Loucy (cell line): ENCODE data around the gene SH3BP4.

ENCODE experiments used
- H2AFZ ChIP-seq: fragments of 200-600 bp; sonication (generic); 2 replicates; pipeline ENCODE4 v1.6.0; 2016; ENCODE audit warnings: antibody characterized with exemption, mild to moderate bottlenecking, low read length, moderate library complexity
- H3F3A ChIP-seq: fragments of 200-600 bp; 2 replicates; pipeline ENCODE4 v1.6.0; 2016; ENCODE audit warnings: antibody characterized with exemption, low read depth, mild to moderate bottlenecking
- H3K27me3 ChIP-seq: fragments of 200-600 bp; sonication (generic); 2 replicates; pipeline ENCODE4 v1.6.1; 2014; ENCODE audit warnings: low read length, mild to moderate bottlenecking; ENCODE audit not compliant: insufficient read depth, poor library complexity, severe bottlenecking
- H3K36me3 ChIP-seq: fragments of 200-600 bp; sonication (generic); 2 replicates; pipeline ENCODE4 v1.6.1; 2016; ENCODE audit warnings: low read length; ENCODE audit not compliant: insufficient read depth
- H3K4me1 ChIP-seq: fragments of 200-600 bp; sonication (generic); 2 replicates; pipeline ENCODE4 v1.5.1; 2014; ENCODE audit warnings: low read length, mild to moderate bottlenecking; ENCODE audit not compliant: insufficient read depth, poor library complexity, severe bottlenecking
- H3K4me2 ChIP-seq: fragments of 200-600 bp; sonication (generic); 2 replicates; pipeline ENCODE4 v1.6.0; 2014; ENCODE audit warnings: antibody characterized with exemption, low read length, low read depth, mild to moderate bottlenecking; ENCODE audit not compliant: poor library complexity, severe bottlenecking
- H3K4me3 ChIP-seq: fragments of 200-600 bp; sonication (generic); 2 replicates; pipeline ENCODE4 v1.5.1; 2014; ENCODE audit warnings: low read length, mild to moderate bottlenecking, mixed read lengths; ENCODE audit not compliant: poor library complexity, severe bottlenecking
- H3K79me2 ChIP-seq: fragments of 200-600 bp; sonication (generic); 2 replicates; pipeline ENCODE4 v1.6.1; 2014; ENCODE audit warnings: low read length; ENCODE audit not compliant: insufficient read depth
- H3K9ac ChIP-seq: fragments of 200-600 bp; sonication (generic); 2 replicates; pipeline ENCODE4 v1.6.0; 2014; ENCODE audit warnings: mild to moderate bottlenecking, low read depth, low read length, moderate library complexity; ENCODE audit not compliant: poor library complexity, severe bottlenecking
- H3K9me2 ChIP-seq: fragments of 200-600 bp; sonication (generic); replicated peaks from 2 replicates; pipeline ENCODE4 v1.6.1; 2016; ENCODE audit warnings: low read depth, low read length, mixed read lengths
- H3K9me3 ChIP-seq: fragments of 200-600 bp; sonication (generic); 2 replicates; pipeline ENCODE4 v1.6.1; 2014; ENCODE audit warnings: mild to moderate bottlenecking, antibody characterized with exemption, low read length, low read depth; ENCODE audit not compliant: insufficient read depth
- H4K20me1 ChIP-seq: fragments of 200-600 bp; sonication (generic); 2 replicates; pipeline ENCODE4 v1.6.0; 2014; ENCODE audit warnings: antibody characterized with exemption, low read length, mild to moderate bottlenecking; ENCODE audit not compliant: insufficient read depth, poor library complexity, severe bottlenecking
- CTCF ChIP-seq: fragments of 200-600 bp; sonication (generic); conservative IDR thresholded peaks from 2 replicates; pipeline ENCODE4 v1.5.1; 2014; ENCODE audit warnings: mild to moderate bottlenecking, antibody characterized with exemption, low read length
- EZH2phosphoT487 ChIP-seq: fragments of 200-600 bp; IDR thresholded peaks from 2 replicates; pipeline ENCODE4 v1.6.1; 2018; ENCODE audit warnings: antibody characterized with exemption, mild to moderate bottlenecking, moderate library complexity, borderline replicate concordance

The SH3BP4 gene

DNA sequence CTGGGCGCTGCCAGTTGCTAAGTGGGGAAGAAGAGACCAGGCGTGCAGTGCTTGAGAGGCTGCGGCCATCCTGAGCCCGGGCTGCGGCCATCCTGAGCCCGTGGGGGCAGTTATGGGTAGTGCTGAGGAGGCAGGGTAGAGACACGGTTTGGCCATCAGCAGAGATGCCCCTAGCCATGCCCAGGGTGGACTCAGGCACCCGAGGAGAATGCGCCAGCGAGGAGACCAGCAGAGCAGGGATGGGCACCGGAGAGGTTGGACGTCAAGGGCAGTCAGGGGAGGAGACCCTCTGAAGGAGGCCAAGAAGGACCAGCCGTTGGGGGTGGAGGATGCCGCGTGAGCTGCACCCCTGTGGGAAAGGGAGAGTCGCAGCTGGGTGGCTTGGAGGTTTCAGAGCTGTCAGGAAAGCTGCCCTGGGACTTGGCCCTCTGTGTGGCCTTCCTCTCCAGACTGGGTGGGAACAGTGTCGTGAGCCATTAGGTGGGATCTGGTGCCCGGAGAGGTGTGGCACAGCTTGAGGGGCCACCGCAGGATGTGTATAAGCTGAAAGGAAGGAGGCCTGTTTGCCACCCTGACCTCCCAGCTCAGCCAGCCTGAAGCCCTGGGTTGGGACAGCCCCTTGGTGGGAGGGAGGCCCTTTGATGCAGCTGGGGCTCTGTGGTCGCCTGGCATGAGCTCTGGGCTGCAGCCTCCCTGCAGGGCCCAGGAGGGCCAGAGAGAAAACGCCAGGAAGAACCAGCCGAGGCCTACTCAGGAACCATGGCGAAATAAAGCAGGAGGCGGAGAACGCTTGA is 56.0 kb downstream of the SH3BP4 start:
- H3K4me3 ChIP-seq = no peak overlapping the region
- no peaks in the 10 kb centered on the region for H3K9me2 ChIP-seq
- no peaks in the 10 kb centered on the region for H3F3A ChIP-seq
- H3K9me3 ChIP-seq = no peaks in the 10 kb centered on the region
- H3K36me3 ChIP-seq = no peaks in the 10 kb centered on the region
- no peak overlapping the region for H3K4me2 ChIP-seq
- no peaks in the 10 kb centered on the region for H3K4me1 ChIP-seq
- no peaks in the 10 kb centered on the region for H4K20me1 ChIP-seq
- H3K79me2 ChIP-seq = no peaks in the 10 kb centered on the region
- TF ChIP-seq CTCF = no peak
- TF ChIP-seq EZH2phosphoT487 = no peak
- H2AFZ ChIP-seq = no peak overlapping the region
- no peak overlapping the region for H3K9ac ChIP-seq
- H3K27me3 ChIP-seq = no peaks in the 10 kb centered on the region

DNA sequence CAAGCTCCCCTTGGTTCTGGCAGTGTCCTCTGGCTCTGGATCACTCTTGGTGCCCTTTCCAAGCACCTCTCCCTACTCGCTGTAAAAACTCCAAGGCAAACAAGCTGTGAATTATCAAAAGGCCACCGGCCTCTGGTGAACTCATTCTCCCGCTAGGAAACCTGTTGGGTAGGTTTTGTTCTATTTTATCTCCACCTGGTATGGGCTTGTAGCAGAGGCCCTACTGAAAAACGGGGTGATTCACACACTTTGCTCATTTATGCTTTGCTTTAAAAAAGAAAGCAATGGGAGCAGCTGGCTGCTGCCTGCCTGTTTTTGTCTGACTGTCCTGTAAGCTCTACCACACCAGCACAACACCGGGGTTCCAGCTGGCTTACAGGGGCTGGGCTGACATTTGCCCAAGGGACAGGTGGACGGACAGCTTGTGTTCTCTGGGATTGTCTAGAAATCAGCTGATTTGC is 56.8 kb downstream of the SH3BP4 start:
- no peaks in the 10 kb centered on the region for H3K27me3 ChIP-seq
- H3K4me2 ChIP-seq = no peak overlapping the region
- no peaks in the 10 kb centered on the region for H3K36me3 ChIP-seq
- H3K4me3 ChIP-seq = no peak overlapping the region
- no peak for TF ChIP-seq EZH2phosphoT487
- TF ChIP-seq CTCF = no peak
- H3K4me1 ChIP-seq = no peaks in the 10 kb centered on the region
- H3F3A ChIP-seq = no peaks in the 10 kb centered on the region
- no peaks in the 10 kb centered on the region for H4K20me1 ChIP-seq
- no peaks in the 10 kb centered on the region for H3K9me3 ChIP-seq
- no peak overlapping the region for H3K9ac ChIP-seq
- H3K79me2 ChIP-seq = no peaks in the 10 kb centered on the region
- no peak overlapping the region for H2AFZ ChIP-seq
- H3K9me2 ChIP-seq = no peaks in the 10 kb centered on the region

DNA sequence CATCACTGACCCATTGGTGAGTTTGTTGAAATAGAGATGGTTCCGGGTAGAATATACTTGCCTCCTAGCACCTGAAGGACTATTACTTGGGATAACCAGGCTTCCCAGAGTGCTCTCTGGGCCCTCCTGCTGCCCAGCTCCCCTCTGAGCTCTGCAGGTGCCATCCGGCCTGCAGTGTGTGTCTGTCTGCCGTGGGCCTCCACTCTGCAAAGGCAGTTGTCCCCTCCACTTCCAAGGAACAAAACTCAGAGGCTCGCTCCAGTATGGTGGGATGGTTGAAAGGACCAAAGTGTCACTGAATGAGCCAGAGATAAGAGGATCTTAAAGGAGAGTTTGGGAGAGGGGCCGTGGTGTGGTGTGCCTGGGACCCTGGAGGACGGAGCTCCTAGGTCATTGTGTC is 57.3 kb downstream of the SH3BP4 start:
- Histone ChIP-seq H3K9ac (no peak overlapping the region), H3K4me3 (no peak overlapping the region), H3K9me3 (no peaks in the 10 kb centered on the region), H3K79me2 (no peaks in the 10 kb centered on the region), H3K36me3 (no peaks in the 10 kb centered on the region), H4K20me1 (no peaks in the 10 kb centered on the region), H3K4me1 (no peaks in the 10 kb centered on the region), H3K27me3 (no peaks in the 10 kb centered on the region), H3F3A (no peaks in the 10 kb centered on the region), H3K4me2 (no peak overlapping the region), H2AFZ (no peak overlapping the region), H3K9me2 (no peaks in the 10 kb centered on the region)
- TF ChIP-seq CTCF (no peak), EZH2phosphoT487 (no peak)
